ENCODE measurements around the gene GYG2.
A peak's percentile ranks its signal among the peaks of the same experiment; 100 is the strongest.

GYG2 gene

DNA sequence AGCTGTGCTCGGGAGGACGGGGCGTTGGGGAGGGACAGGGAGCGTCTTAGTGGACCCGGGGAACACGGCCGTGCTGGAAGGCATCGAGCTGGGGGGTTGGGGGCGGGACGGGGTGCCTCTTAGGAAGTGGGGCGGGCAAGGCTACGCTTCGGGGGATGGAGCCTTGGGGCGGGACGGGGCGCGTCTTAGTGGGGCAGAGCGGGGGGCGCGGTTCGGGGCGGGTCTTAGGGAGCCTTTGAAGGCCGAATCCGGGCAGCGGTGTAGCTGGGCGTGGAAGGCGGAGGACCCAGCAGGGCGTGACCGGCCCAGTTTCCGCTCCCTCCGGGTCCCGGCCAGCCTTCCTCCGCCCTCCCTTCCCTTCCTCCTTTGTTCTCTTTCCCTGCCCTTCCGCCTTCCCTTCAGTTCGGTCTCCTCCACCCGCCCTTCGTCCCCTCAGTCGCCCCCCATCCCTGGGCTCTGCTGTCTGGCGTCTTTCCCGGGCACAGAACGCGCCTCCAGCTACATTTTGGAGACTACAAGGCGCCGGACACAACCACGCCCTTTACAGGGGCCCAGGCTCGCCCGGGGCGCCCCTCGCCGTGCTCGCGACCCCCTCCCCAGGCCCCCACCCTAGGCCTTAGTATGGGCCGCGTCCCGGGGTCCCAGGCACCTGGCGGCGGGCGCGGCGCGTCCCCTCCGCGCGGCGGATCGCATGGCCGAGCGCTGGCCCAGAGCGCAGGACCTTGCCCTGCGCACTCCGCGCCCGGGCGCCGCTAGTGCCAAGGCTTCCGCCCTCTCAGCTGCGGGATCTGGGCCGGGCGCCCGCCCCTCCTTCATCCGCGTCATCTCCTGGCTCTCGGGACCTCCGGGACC is 100.1 kb downstream of the GYG2 start, which contains the start of gene ARSD:
ARSD (minus strand) TSS at position 757 of the 852 bp plus-strand sequence; CDS start at position 693, 64 bp downstream.
- DNase-seq = peak; percentile 97
- in situ Hi-C loops (cut with MboI; ENCODE audit: low pct_unique_long_range_greater_than_20kb, low sequenced_read_pairs) = no loop called here

DNA sequence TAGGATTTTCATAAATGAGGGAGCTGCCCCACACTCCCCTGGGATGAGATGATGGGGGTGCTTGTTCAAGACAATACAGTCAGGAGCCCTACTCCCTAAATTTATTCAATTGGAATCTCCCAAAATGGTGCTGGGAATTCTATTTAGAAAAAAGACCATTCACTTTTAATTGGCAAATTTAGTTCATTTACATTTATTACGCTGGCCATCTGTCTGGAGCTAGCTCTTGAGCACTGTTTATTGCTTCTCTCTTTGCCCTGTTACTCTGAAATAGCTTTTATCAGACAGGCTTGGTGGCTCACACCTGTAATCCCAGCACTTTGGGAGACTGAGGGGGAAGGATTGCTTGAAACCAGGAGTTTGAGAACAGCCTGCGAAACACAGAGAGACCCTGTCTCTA is 102.4 kb downstream of the GYG2 start:
- no peak for DNase-seq
- in situ Hi-C loops (cut with MboI; ENCODE audit: low pct_unique_long_range_greater_than_20kb, low sequenced_read_pairs) = no loop called here

DNA sequence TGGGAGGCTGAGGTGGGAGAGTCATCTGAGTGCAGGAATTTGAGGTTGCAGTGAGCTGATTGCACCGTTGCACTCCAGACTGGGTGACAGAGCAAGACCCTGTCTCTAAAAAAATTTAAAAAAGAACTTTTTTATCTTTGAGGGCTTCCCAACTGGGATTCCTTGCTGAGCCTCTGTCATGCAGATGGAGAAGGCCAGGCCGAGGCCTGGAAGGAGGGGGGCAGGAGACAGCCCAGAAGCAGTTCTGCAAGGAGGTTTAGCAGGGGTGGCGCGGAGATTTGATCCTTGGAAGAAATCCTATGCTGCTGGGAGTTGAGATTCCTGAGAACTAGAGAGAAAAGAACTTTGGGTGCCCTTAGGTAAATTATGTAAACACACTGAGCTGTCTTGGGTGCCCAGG is 102.9 kb downstream of the GYG2 start:
- DNase-seq = no peak
- in situ Hi-C loops (cut with MboI; ENCODE audit: low pct_unique_long_range_greater_than_20kb, low sequenced_read_pairs) = no loop called here
